ENCODE results near the gene NRG3.

Gene NRG3

DNA sequence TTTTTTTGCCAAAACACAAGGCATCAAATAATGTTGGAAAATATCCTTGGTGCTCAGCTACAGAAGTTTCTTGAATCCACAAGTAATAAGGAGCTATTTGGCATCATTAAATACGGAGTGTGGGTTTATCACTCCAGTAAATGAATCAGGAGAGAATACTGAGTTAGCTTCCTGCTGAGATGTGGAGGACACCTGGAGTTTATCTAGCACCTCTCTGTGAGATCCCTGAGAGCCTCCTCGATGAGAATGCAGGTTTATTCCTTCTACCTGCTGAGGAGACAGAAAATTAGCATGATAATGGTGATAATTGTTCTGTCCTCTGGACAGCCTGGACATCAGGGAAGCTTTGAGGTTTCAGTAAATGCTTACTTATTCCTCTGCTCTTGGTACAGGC is 40.5 kb downstream of the NRG3 start:
- H2BK12ac ChIP-seq (ENCODE audit: low read length): no peak overlapping the region
- no peak overlapping the region for H3K4ac ChIP-seq (ENCODE audit: low read depth, low read length)
- H3K9me3 ChIP-seq (ENCODE audit: insufficient read depth, low read depth, low read length): no peaks in the 10 kb centered on the region
- H4K91ac ChIP-seq (ENCODE audit: low read depth, low read length): no peak overlapping the region
- no peaks in the 10 kb centered on the region for H3K27me3 ChIP-seq (ENCODE audit: insufficient read depth, low read length)
- DNase-seq: no peak
- no peaks in the 10 kb centered on the region for H3K4me1 ChIP-seq (ENCODE audit: control insufficient read depth in 1 of 2, insufficient read depth in 2 of 2, low read length in 2 of 2)
- H2BK5ac ChIP-seq (ENCODE audit: low read depth, low read length, poor library complexity): no peak overlapping the region
- no peak overlapping the region for H3K9ac ChIP-seq (ENCODE audit: low read length)
- no peak overlapping the region for H3K23ac ChIP-seq (ENCODE audit: low read length)
- no peak overlapping the region for H2AFZ ChIP-seq (ENCODE audit: insufficient read depth, low read length, poor library complexity)
- no peaks in the 10 kb centered on the region for H3K79me2 ChIP-seq (ENCODE audit: control insufficient read depth, insufficient read depth, low read length, poor library complexity)
- H3K4me3 ChIP-seq (ENCODE audit: low read depth, low read length): no peak overlapping the region
- H3K36me3 ChIP-seq (ENCODE audit: control insufficient read depth in 1 of 2, insufficient read depth in 2 of 2, low read length in 2 of 2): no peaks in the 10 kb centered on the region
- no peak overlapping the region for H4K12ac ChIP-seq (ENCODE audit: low read depth, low read length)
- WGBS (ENCODE audit: extremely low coverage, insufficient coverage, insufficient read length): no CpG with 5 or more reads among the region's 2 CpGs
- no peaks in the 10 kb centered on the region for H3K79me1 ChIP-seq (ENCODE audit: low read length)
- H3K18ac ChIP-seq (ENCODE audit: low read length): no peak overlapping the region
- no peak overlapping the region for H2AK5ac ChIP-seq (ENCODE audit: low read length)
- no peak overlapping the region for H3K14ac ChIP-seq (ENCODE audit: low read length)
- no peak overlapping the region for H3K27ac ChIP-seq (ENCODE audit: low read depth, low read length)
- no peak overlapping the region for H4K8ac ChIP-seq (ENCODE audit: low read depth, low read length)
- no peak overlapping the region for H3K4me2 ChIP-seq (ENCODE audit: low read length)
- H2BK120ac ChIP-seq (ENCODE audit: insufficient read depth, low read length, poor library complexity): no peak overlapping the region

DNA sequence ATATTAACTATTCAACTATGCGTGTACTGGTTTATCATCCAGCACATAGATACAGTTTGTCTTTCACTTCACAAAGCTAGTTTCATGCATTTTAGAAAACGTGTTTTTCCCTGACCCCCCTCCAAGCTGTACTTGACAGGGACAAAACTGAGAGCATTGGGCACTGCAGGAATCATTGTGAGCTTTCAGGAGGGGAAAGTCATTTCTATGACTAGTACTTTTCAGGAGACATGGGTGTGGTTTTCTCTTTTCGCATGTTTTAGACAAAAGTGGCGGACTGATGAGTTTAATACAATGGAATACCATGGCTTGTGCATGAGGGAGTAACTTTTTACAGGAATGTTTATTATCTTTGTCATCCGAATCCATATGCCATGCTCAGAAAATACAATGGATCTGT is 42.7 kb downstream of the NRG3 start:
- Histone ChIP-seq H4K12ac (ENCODE audit: low read depth, low read length) (no peak overlapping the region), H2AK5ac (ENCODE audit: low read length) (no peak overlapping the region), H4K91ac (ENCODE audit: low read depth, low read length) (no peak overlapping the region), H3K18ac (ENCODE audit: low read length) (no peak overlapping the region), H3K4ac (ENCODE audit: low read depth, low read length) (no peak overlapping the region), H3K4me2 (ENCODE audit: low read length) (no peak overlapping the region), H4K8ac (ENCODE audit: low read depth, low read length) (no peak overlapping the region), H3K79me2 (ENCODE audit: control insufficient read depth, insufficient read depth, low read length, poor library complexity) (no peaks in the 10 kb centered on the region), H2BK120ac (ENCODE audit: insufficient read depth, low read length, poor library complexity) (no peak overlapping the region), H2BK5ac (ENCODE audit: low read depth, low read length, poor library complexity) (no peak overlapping the region), H2AFZ (ENCODE audit: insufficient read depth, low read length, poor library complexity) (no peak overlapping the region), H3K23ac (ENCODE audit: low read length) (no peak overlapping the region), H3K27me3 (ENCODE audit: insufficient read depth, low read length) (no peaks in the 10 kb centered on the region), H3K4me3 (ENCODE audit: low read depth, low read length) (no peak overlapping the region), H3K27ac (ENCODE audit: low read depth, low read length) (no peak overlapping the region), H3K4me1 (ENCODE audit: control insufficient read depth in 1 of 2, insufficient read depth in 2 of 2, low read length in 2 of 2) (no peaks in the 10 kb centered on the region), H3K9me3 (ENCODE audit: insufficient read depth, low read depth, low read length) (no peaks in the 10 kb centered on the region), H3K79me1 (ENCODE audit: low read length) (no peaks in the 10 kb centered on the region), H3K9ac (ENCODE audit: low read length) (no peak overlapping the region), H2BK12ac (ENCODE audit: low read length) (no peak overlapping the region), H3K36me3 (ENCODE audit: control insufficient read depth in 1 of 2, insufficient read depth in 2 of 2, low read length in 2 of 2) (no peaks in the 10 kb centered on the region), H3K14ac (ENCODE audit: low read length) (no peak overlapping the region)
- DNase-seq: no peak
- WGBS (ENCODE audit: extremely low coverage, insufficient coverage, insufficient read length): no CpG with 5 or more reads among the region's 5 CpGs

- Histone ChIP-seq H2AFZ (ENCODE audit: insufficient read depth, low read length, poor library complexity) (no peak overlapping the region), H2BK12ac (ENCODE audit: low read length) (no peak overlapping the region), H4K8ac (ENCODE audit: low read depth, low read length) (no peak overlapping the region), H3K4me3 (ENCODE audit: low read depth, low read length) (no peak overlapping the region), H3K9ac (ENCODE audit: low read length) (no peak overlapping the region), H2BK120ac (ENCODE audit: insufficient read depth, low read length, poor library complexity) (no peak overlapping the region), H3K18ac (ENCODE audit: low read length) (no peak overlapping the region), H2BK5ac (ENCODE audit: low read depth, low read length, poor library complexity) (no peak overlapping the region), H3K23ac (ENCODE audit: low read length) (no peak overlapping the region), H3K79me1 (ENCODE audit: low read length) (no peaks in the 10 kb centered on the region), H3K9me3 (ENCODE audit: insufficient read depth, low read depth, low read length) (no peaks in the 10 kb centered on the region), H3K4me2 (ENCODE audit: low read length) (no peak overlapping the region), H3K27me3 (ENCODE audit: insufficient read depth, low read length) (no peaks in the 10 kb centered on the region), H3K36me3 (ENCODE audit: control insufficient read depth in 1 of 2, insufficient read depth in 2 of 2, low read length in 2 of 2) (no peaks in the 10 kb centered on the region), H3K27ac (ENCODE audit: low read depth, low read length) (no peak overlapping the region), H2AK5ac (ENCODE audit: low read length) (no peak overlapping the region), H3K14ac (ENCODE audit: low read length) (no peak overlapping the region), H4K91ac (ENCODE audit: low read depth, low read length) (no peak overlapping the region), H3K79me2 (ENCODE audit: control insufficient read depth, insufficient read depth, low read length, poor library complexity) (no peaks in the 10 kb centered on the region), H4K12ac (ENCODE audit: low read depth, low read length) (no peak overlapping the region), H3K4ac (ENCODE audit: low read depth, low read length) (no peak overlapping the region), H3K4me1 (ENCODE audit: control insufficient read depth in 1 of 2, insufficient read depth in 2 of 2, low read length in 2 of 2) (no peaks in the 10 kb centered on the region)
- no peak for DNase-seq
- no CpG with 5 or more reads among the region's 1 CpG for WGBS (ENCODE audit: extremely low coverage, insufficient coverage, insufficient read length)
These were observed 43.8 kb downstream of the NRG3 start for GRCh38 chr10:81918766-81919165.

DNA sequence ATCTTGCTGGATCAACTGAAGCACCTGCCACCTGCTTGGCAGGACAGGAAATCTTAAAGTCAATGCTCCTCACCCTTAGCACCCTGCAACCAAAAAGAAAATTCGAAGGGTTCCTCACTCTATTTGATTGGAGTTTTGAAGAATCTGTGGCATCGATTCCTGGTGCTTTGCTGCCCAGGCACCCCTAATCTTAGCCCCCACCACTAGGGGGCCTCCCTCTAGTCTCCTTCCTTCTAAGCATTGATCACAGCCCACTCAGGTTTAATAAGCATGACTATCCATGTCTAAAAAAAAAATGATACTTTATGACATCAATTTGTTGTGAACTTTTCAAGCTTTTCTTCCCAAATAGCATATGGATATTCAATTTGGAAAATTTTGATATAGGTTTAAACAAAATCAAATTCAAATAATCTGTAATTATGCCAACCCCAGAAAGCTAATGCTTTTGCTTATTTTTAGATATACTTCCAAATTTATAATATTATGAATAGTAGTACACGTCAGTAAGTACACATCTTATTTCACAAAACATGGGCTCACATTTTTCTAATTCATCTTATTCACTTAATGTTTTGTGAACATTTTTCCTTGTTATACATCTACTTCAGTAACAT is 45.3 kb downstream of the NRG3 start:
- Histone ChIP-seq H3K14ac (ENCODE audit: low read length) (no peak overlapping the region), H3K27me3 (ENCODE audit: insufficient read depth, low read length) (no peaks in the 10 kb centered on the region), H2AFZ (ENCODE audit: insufficient read depth, low read length, poor library complexity) (no peak overlapping the region), H3K4ac (ENCODE audit: low read depth, low read length) (no peak overlapping the region), H2BK5ac (ENCODE audit: low read depth, low read length, poor library complexity) (no peak overlapping the region), H3K18ac (ENCODE audit: low read length) (no peak overlapping the region), H3K23ac (ENCODE audit: low read length) (no peak overlapping the region), H3K9me3 (ENCODE audit: insufficient read depth, low read depth, low read length) (no peaks in the 10 kb centered on the region), H3K4me2 (ENCODE audit: low read length) (no peak overlapping the region), H3K27ac (ENCODE audit: low read depth, low read length) (no peak overlapping the region), H3K36me3 (ENCODE audit: control insufficient read depth in 1 of 2, insufficient read depth in 2 of 2, low read length in 2 of 2) (no peaks in the 10 kb centered on the region), H4K8ac (ENCODE audit: low read depth, low read length) (no peak overlapping the region), H3K79me2 (ENCODE audit: control insufficient read depth, insufficient read depth, low read length, poor library complexity) (no peaks in the 10 kb centered on the region), H4K12ac (ENCODE audit: low read depth, low read length) (no peak overlapping the region), H3K4me1 (ENCODE audit: control insufficient read depth in 1 of 2, insufficient read depth in 2 of 2, low read length in 2 of 2) (no peaks in the 10 kb centered on the region), H2AK5ac (ENCODE audit: low read length) (no peak overlapping the region), H2BK120ac (ENCODE audit: insufficient read depth, low read length, poor library complexity) (no peak overlapping the region), H2BK12ac (ENCODE audit: low read length) (no peak overlapping the region), H3K79me1 (ENCODE audit: low read length) (no peaks in the 10 kb centered on the region), H3K4me3 (ENCODE audit: low read depth, low read length) (no peak overlapping the region), H4K91ac (ENCODE audit: low read depth, low read length) (no peak overlapping the region), H3K9ac (ENCODE audit: low read length) (no peak overlapping the region)
- WGBS (ENCODE audit: extremely low coverage, insufficient coverage, insufficient read length): no CpG with 5 or more reads among the region's 3 CpGs
- no peak for DNase-seq
